HG02763 (cell line): ENCODE measurements around the gene TRIM41.
"Not testable (repeated sequence)": the region's sequence is repeated elsewhere in the genome, so short reads cannot be mapped to it uniquely, and the experiment has no call there.

Experiments
- ATAC-seq: cut with Tn5 transposase; IDR thresholded peaks from one replicate; pipeline ENCODE4 v1.9.1; 2021; ENCODE audit warnings: mild to moderate bottlenecking, moderate library complexity; ENCODE audit not compliant: unreplicated experiment

Gene TRIM41

DNA sequence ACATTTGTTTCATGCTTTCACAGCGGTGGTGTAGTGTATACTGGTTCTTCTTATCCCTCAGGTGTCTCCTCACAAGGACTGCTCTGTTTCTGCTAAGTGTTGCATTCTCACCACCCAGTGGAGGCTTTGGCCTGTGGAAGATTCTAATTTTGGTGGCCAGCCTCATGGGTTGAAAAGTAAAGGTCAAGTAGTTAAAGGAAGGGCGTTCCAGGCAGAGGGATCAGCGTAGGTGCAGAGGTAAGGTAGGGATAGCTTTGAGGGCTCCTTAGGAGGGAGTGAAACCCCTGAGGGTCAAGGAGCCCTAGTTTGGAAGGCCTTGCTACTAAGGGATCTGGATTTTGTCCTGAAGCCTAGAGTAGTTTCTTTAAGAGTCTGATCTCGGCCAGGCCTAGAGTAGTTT, 25.2 kb downstream of the TRIM41 start:
- ATAC-seq = no peak

DNA sequence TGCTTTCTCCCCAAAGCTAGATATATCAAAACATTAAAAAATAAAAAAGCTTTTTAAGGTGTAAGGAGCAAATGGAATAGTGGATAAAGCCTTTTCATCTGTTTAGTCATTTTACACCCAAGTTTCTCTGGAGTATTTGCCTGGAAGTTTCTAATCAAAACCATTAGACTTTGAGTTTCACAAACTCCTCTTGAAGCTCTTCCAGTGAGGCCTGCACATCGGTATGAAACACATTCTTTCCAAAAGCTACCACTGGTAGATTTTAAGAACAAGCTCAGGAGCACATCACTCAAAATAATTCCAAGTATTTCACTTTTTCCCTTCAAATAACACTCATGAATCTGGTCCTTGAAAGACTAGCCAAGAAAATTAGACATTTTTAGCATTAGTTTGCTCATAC, 32.2 kb downstream of the TRIM41 start:
- no peak for ATAC-seq

DNA sequence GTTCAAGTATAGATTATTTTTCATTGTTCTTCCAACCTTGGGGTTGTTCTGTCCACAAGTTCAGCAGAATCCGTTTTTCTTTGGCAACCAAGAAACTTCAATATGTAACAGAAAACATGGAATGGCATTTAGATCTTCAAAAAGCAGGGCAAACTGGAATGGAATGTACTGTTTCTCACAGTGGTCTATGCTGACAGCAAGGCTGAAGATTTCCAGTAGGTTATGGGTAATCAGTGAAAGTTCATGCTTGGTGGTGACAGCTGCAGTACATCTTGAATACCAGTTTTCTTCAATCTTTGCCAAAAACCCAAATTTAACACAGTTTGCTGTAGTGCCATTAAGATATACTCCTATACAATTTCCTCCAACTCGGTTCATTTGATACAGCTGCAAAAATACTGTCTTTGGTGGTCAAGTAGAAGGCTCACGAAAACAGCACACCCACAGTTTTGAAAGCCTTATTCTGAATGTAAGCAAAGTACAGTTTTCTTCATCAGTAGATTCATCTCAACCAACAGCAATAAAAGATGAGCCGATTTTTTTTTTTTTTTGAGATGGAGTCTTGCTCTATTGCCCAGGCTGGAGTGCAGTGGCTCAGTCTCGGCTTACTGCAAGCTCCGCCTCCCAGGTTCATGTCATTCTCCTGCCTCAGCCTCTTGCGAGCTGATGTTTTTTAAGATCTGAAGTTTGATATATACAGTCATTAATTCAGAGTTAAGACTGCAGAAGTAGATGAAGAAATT, 32.9 kb downstream of the TRIM41 start:
- ATAC-seq = no peak

DNA sequence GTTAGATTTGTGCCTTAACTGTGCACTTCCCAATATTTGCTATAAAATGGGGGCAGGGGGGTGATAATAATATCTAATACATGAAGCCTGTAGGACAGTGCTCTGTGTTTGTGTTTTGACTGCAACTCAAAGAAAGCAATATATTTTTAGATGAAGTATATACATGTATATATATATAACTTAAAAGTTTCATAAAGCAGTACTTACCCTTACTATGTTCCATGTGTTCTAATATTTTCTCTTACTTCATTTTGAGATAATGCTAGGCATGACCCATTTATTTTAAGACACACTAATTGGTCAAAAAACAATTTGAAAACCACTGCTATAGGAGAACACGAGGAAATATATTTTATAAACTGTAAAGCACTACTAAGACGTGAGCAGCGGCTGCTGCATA, 35.5 kb downstream of the TRIM41 start:
- ATAC-seq = no peak

DNA sequence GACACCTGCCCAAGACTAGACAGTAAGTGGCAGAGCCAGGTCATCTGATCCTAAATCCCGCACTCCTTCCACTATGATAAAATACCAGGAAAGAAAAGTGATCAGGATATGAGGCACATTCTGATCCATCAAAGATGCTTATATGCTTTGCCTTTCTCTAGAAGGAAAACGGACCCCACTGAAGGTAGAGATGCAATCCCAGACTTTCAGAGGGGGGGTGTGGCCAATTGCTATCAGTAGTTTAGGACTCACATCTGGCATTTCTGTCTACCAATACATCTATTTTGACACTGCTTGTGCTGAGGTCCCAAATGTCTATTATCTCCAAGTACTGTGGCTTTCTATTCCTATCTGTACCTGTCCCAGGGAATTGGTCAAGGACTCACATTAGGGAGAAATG, 36.2 kb downstream of the TRIM41 start:
- ATAC-seq = no peak

DNA sequence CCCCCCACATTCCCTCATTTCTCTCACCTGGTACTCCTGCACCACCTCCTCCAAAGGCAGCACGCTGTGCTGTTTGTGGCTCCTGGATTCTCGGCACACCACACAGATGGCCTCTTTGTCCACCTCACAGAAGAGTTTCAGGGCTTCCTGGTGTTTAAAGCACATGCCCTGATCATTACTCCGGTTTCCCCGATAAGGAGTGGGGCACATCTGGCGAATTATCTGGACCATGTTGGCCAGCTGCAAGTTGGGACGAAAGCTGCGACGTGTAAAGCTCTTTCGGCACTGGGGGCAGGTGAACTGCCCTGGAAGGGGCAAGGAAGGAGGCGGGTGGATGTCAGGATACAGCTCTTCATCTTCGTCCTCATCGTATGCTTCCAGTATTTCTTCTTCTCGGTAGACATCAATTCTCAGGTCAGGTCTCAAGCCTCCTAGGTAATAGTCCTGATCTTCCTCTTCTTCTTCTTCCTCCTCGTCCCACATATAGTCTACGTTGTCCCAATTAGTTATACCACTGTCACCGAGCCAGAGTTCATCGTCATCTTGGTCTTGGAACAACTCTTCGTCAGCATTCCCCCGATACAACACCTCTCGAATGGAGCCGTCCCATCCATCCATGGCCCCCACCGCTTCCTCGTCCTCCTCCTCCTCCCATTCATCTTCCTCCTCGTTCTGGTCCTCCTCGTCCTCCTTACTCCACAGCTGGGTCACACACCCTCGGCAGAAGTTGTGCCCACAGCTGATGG, 37.1 kb downstream of the TRIM41 start:
- no peak for ATAC-seq

DNA sequence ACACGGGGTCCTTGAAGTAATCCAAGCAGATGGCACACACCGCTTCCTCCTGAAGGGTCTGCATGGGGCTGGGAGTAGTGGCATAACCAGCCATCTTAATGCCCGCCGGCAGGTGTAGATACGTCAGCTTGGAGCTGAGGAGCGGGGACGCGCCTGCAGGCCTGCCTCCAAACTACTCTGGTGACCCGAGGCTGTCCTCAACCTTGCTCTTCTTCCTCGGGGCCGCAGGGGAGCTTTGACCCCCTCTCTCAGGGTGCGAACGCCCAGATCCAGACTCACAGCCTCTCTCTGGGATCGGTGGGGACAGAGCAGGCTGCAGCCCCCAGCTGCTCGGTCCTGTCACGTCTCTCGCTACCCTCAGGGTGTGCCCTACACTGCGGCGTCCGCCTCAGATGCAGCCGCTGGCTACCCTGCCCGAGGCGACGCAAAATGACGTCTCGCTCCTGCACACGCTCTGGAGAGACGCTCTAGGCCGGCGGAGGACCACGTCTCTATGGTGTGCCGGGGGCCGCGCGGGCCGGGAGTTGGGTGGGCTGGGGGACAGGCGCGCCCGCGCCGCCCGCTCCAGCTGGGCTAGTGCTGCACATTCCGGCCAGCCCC, 37.7 kb downstream of the TRIM41 start, which contains the start of gene TRIM52:
Gene TRIM52, minus strand, starts transcription at position 424 of the 600 bp plus-strand sequence. Its CDS starts 330 bp downstream, at position 94.
- peak; percentile 81 for ATAC-seq

DNA sequence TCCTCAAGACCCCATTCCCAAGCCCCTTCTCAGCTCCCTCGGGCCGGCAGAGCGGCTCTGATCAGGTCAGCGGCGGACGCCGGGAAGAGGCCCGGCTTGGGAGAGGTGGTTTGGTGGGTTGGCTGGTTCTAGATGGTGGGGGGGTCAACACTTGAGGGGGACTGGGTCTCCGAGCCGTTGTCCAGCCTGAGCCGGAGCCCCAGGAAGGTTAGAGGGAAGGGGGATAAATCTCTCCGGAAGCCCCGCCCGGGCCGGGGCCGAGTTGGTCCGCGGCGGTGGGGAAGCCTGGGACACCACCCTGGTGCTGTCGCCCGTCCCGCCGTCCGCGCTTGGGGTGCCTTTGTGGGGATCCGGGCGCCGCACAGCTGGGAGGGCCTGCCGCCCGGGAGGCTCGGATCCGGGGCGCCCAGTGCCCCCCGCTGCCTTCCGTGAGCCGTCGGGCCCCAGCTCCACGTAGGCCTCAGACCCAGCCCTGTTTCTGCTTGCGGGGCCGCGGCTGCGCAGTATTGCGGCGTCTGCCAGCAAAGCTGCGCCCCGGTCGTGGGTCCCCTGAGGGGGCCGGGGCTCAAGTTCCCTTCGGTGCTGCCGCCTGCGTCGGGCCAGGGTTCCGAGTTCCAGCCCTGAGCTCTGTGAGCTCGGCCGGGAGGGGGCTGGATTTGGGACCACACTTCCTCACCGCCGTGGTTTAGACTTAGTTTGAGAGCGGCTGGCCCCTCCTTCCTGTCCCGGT, 38.4 kb downstream of the TRIM41 start:
- ATAC-seq = peak; percentile 49

DNA sequence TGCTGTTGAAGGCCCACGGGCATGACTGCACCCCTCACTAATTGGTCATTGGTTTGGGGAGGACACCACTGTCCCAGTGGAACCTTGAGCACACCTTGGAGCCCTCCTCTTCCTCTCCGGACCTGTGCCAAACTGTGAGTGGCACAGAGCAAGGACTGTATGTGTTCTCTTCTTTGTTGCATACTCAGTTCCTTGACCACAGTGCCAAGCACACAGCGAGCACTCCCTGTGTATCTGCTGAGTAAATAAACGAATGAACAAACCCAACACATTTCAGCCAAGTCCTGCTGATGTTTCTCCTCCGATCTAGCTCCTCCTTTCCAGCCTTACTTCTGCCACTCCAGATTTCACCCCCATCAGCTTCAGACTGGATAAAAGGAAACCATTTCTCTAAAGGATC, 40.6 kb downstream of the TRIM41 start:
- ATAC-seq = no peak

DNA sequence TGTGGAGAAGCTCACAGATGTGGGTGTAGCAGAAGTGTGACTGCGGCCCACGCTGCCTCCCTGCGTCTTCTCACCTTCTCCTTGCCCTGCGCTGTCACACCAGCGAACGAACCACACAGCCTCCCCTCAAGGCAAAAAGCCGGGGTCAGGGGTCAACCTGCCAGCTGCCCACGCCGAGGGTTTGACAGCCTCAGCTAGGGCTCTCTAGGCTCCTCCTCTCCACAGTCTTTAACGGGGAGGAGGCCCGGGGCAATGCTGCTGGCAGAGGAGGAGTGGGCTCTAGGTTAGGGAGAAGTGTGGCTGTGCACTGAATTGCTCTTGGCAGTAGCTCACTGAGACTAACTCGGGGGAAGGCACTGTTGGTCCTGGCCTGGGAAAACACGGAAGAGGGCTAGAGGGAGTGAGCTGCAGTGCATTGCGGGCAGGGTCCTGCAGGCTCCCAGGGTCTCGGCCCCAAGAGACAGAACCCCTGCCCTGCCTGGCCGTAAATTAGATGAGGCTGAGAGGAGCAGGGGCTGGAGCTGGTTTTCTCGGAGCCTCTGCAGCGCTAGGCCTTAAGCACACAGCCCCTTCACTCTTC, 42.1 kb downstream of the TRIM41 start:
- no peak for ATAC-seq

DNA sequence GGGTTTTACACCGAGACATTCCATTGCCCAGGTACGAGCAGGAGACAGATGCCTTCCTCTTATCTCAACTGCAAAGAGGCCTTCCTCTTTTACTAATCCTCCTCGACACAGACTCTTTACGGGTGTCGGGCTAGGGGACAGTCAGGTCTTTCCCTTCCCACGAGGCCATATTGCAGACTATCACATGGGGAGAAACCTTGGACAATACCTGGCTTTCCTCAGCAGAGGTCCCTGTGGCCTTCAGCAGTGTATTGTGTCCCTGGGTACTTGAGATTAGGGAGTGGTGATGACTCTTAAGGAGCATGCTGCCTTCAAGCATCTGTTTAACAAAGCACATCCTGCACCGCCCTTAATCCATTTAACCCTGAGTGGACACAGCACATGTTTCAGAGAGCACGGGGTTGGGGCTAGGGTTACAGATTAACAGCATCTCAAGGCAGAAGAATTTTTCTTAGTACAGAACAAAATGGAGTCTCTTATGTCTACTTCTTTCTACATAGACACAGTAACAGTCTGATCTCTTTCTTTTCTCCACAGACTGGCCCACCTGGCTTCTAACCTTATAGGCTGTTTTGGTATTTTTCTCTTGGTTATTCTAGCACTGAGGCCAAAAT, 44.3 kb downstream of the TRIM41 start:
- not testable (repeated sequence) for ATAC-seq

DNA sequence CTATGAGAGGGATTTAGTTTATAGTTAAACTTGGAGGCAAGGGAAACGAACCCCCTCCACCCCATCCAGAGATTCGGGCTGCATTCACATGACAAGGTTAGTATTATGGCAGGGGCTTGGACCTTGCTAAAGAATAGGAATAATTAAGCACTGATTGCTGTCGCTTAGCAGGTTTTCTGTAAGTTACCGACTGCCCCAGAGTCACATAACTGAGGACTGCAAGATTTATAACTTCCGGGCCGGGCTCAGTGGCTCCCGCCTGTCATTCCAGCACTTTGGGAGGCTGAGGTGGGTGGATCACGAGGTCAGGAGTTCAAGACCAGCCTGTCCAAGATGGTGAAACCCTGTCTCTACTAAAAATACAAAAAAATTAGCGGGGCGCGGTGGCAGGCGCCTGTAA, 44.8 kb downstream of the TRIM41 start:
- ATAC-seq = not testable (repeated sequence)

DNA sequence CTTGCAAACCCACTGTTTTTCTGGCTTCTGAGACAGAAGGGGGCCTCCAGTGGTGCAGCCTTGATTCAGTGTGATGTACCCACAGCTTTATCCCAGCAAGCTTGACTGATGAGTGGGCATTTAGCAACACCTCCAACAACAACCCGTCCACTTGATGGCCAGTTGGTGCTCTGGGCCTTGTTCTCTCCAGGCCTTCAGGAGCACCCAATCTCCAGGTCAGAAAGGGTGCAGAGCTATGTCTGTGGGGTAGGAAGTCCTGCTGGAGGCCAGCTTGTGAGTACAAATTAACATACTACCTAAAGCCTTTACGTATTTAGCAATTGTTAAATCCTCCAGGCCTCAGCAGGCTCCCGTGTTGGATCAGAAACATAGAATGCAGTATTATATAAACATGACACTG, 48.0 kb downstream of the TRIM41 start:
- no peak for ATAC-seq

DNA sequence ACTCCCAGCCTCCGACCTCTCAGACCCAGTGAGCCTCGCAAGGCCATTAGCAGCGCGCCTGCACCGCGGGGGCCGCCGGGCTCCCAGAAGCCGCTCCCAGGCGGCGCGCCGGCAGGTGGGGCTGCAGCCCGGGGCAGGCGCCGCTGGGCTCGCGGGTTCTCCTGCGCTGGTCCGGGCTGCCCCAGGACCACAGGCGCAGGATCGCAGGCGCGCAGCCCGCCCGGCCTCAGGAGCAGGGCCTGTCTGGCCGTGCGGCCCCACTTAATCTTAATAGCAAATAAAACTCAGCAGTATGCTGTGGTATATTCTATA, 50.3 kb downstream of the TRIM41 start:
- ATAC-seq = not testable (repeated sequence)

DNA sequence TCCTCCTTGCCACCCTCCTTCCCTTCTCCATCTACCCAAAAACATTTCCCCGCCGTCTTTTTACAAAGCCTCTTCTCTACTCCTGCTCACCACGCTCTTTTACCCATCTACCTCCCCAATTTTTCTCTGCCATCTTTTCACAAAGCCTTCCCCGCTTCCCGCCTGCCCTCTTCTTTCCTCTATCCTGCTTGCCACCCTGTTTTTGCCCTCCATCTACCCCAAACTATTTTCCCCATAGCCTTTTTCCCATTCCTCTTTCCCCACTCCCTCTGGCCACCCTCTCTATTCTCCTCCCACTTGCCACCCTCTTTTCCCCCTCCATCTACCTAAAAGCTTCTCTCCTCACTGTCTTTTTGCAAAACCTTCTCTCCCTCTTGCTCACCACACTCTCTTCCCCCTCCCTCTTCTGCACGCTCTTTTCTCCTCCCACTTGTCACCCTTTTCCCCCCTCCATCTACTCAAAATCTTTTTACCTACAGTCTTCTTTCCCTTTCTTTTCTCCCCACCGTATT, 57.2 kb downstream of the TRIM41 start:
- ATAC-seq = no peak

DNA sequence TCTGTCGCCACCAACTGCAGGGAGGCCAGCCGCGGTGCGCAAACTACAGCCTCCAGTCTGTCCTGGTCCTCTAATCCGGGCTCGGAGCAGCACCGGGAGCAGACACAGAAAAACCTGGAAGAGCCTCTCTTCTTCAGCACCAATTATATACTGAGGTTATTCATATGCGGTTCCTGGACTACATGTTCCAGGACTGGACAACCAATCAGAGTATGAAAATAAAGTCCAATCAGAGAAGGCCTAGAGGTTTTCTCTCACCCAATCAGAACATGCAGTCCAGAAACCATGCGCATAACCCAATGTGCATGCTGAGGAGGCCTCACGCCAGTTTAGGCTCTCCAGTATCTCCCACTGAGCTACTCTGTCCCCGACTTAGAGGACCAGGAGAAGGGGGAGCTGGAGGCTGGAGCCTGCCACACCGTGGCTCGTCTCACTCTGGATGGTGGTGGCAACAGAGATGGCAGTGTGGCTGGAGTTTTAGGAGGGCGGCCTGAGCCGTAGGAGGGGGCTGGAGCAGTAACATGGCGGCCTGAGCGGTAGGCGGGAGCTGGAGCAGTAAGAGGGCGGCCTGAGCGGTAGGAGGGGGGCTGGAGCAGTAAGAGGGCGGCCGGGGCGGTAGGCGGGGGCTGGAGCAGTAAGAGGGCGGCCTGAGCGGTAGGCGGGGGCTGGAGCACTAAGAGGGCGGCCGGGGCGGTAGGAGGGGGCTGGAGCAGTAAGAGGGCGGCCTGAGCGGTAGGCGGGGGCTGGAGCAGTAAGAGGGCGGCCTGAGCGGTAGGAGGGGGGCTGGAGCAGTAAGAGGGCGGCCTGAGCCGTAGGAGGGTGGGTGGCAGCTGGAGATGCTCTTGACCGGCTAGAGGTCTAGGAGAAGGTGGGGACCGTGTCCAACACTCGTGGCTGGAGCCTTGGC, 58.2 kb downstream of the TRIM41 start:
- ATAC-seq = no peak

DNA sequence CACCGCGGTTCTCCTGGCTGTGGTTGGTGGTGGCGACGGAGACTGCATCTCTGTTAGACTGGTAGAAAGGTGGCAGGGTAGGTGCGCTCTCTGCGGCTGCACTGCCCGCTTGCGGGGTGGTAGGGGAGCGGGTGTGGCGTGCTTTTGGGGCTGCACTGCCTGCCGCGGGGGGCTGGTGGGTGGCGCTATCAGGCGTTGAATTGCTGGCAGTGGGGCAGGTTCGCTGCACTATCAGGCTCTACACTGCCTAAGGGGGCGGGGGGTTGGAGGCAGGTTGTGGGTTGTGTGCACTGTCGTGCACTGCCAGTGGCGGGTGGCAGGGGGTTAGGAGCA, 58.9 kb downstream of the TRIM41 start:
- ATAC-seq = no peak

DNA sequence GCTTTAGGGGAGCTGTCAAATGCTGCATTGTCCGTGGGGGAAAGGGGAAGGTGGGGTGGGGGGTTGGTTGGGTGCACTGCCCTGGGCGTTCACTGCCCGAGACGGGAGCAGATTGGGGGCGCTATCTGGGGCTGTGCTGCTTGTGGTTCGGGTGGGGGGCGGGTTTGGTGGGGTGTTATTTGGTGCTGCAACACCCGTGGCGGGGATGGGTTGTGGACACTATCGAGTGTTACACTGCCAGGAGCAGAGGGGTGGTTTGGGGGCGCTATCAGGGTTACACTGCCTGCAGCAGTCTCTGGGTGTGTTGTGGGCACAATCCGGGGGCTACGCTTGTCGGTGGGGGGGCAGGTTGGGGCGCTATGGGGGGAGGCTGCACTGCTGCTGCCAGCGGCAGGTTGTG, 59.3 kb downstream of the TRIM41 start:
- not testable (repeated sequence) for ATAC-seq

DNA sequence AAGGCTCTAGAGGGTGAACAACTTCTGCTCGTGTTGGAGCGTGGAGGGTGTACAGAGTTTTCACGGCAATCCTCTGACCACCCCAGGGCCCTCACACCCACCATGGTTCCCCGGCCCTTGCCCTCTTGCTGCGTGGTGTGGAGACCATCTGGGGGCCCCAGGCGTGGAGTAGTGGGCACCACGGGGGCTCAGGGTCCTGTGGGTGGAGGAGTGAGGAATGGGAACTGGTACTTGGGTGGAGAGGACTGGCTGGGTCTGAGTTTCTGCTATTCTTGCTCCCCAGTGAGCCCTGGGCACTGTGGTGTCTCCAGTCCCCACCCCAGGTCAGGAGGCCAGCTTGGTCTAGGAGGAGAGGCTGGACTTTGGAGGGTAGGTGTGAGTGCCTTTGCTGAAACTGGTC, 59.8 kb downstream of the TRIM41 start:
- ATAC-seq = no peak

DNA sequence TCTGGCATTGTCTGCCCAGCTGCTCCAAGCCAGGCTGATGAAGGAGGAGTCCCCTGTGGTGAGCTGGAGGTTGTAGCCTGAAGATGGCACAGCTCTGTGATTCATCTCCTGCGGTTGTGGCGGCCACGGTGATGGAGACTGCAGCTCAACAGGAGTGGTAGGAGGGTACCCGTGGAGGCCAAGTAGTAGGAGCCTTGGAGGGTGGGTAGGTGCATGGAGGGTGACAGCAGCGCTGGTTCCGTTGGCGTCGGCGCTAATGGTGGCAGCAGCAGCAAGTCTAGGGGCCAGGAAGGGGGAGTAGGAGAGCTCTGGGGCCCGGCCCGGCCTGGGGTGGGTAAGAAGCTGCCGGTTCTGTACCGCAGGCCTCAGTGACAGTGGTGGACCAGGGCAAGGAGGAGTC, 60.3 kb downstream of the TRIM41 start:
- no peak for ATAC-seq
